B cell (primary cell): ENCODE results near the gene INSRR. TPM values are rescaled to one million over a fixed set of nuclear protein-coding genes. Genes with fewer than 3 reads are reported as not detected.

Source experiments
- ATAC-seq: fragments of 200-7000 bp; cut with Tn5 transposase; one replicate; pipeline ENCODE4 v1.10.0; 2021; ENCODE audit warnings: low read depth, mild to moderate bottlenecking, moderate number of reproducible peaks, moderate library complexity
- CTCF ChIA-PET: fragments of 350-600 bp; sonication (Branson Sonifier 250); formaldehyde crosslinking; loops from one replicate; lab custom pipeline; 2021; ENCODE audit warnings: antibody characterized with exemption, inconsistent platforms; lab: Charles Lee
- POLR2A ChIA-PET: fragments of 350-600 bp; sonication (Branson Sonifier 250); formaldehyde crosslinking; loops from one replicate; lab custom pipeline; 2021; ENCODE audit warnings: antibody characterized with exemption; lab: Charles Lee
- DNase-seq: peaks from one replicate; pipeline ENCODE4 v3.0.0; 2013
- H2AFZ ChIP-seq: 2 replicates; pipeline ENCODE4 v1.6.1; 2012; ENCODE audit warnings: mild to moderate bottlenecking, low read depth, low read length; ENCODE audit not compliant: insufficient read depth, poor library complexity, severe bottlenecking
- H3K27ac ChIP-seq, 2 donors: 1 replicate in 1 of 2; 2 replicates in 1 of 2; pipeline ENCODE4 v1.5.1; 2012 to 2013; ENCODE audit warnings: low read length in 2 of 2, mild to moderate bottlenecking in 2 of 2, moderate library complexity in 1 of 2
- H3K27me3 ChIP-seq, 4 experiments: fragments of 200-600 bp in 1 of 4; sonication (generic) in 1 of 4; replicated peaks in 1 of 4; 1 replicate in 2 of 4; 2 replicates in 2 of 4; pipeline versions ENCODE4 v1.6.1 to v1.7.0; 2013 to 2016; ENCODE audit warnings: low read length in 3 of 4, mild to moderate bottlenecking in 2 of 4, mixed read lengths in 1 of 4, moderate library complexity in 1 of 4; ENCODE audit not compliant: insufficient read depth in 4 of 4, control insufficient read depth in 3 of 4; ENCODE audit errors: control extremely low read depth in 1 of 4
- H3K36me3 ChIP-seq, 2 experiments: replicated peaks in 1 of 2; 1 replicate in 1 of 2; 2 replicates in 1 of 2; pipeline versions ENCODE4 v1.6.1 to v1.7.1; 2013; ENCODE audit warnings: low read length in 1 of 2; ENCODE audit not compliant: insufficient read depth in 2 of 2, control insufficient read depth in 1 of 2; ENCODE audit errors: control extremely low read depth in 1 of 2, extremely low read depth in 1 of 2
- H3K4me1 ChIP-seq, 2 donors: fragments of 200-600 bp in 1 of 2; sonication (generic) in 1 of 2; 1 replicate in 1 of 2; 2 replicates in 1 of 2; pipeline versions ENCODE4 v1.5.1 to v1.6.1; 2013 to 2017; ENCODE audit warnings: low read length in 2 of 2; ENCODE audit not compliant: control insufficient read depth in 2 of 2, insufficient read depth in 2 of 2
- H3K4me2 ChIP-seq: replicated peaks from 2 replicates; pipeline ENCODE3; 2012; ENCODE audit warnings: mild to moderate bottlenecking, low read depth, low read length; ENCODE audit not compliant: poor library complexity, severe bottlenecking
- H3K4me3 ChIP-seq, 5 experiments: fragments of 200-600 bp in 1 of 5; sonication (generic) in 1 of 5; 1 replicate in 3 of 5; 2 replicates in 2 of 5; pipeline versions ENCODE4 v1.5.1 to v1.7.0; 2011 to 2016; ENCODE audit warnings: low read length in 4 of 5, mild to moderate bottlenecking in 4 of 5, low read depth in 2 of 5, control low read depth in 1 of 5, moderate library complexity in 1 of 5; ENCODE audit not compliant: insufficient read depth in 1 of 5; ENCODE audit errors: control extremely low read depth in 1 of 5, extremely low read depth in 1 of 5
- H3K79me2 ChIP-seq: fragments of 200-600 bp; sonication (generic); one replicate; pipeline ENCODE4 v1.6.0; 2016; ENCODE audit warnings: low read length; ENCODE audit not compliant: control insufficient read depth, insufficient read depth
- H3K9ac ChIP-seq: fragments of 200-600 bp; sonication (generic); 2 replicates; pipeline ENCODE4 v1.6.1; 2017; ENCODE audit warnings: mild to moderate bottlenecking, low read length, moderate library complexity
- H3K9me3 ChIP-seq, 3 donors: one replicate each; pipeline versions ENCODE4 v1.6.1 to v1.7.1; 2013; ENCODE audit warnings: low read length in 2 of 3; ENCODE audit not compliant: control insufficient read depth in 2 of 3, insufficient read depth in 1 of 3; ENCODE audit errors: control extremely low read depth in 1 of 3
- H4K20me1 ChIP-seq: 2 replicates; pipeline ENCODE4 v1.6.0; 2012; ENCODE audit warnings: mild to moderate bottlenecking, low read length; ENCODE audit not compliant: insufficient read depth, control insufficient read depth, poor library complexity, severe bottlenecking
- H3K27ac Mint-ChIP-seq: one replicate; pipeline ENCODE4 v1.8.0; 2021; ENCODE audit warnings: mixed read lengths
- H3K27me3 Mint-ChIP-seq: one replicate; pipeline ENCODE4 v1.8.0; 2021; ENCODE audit warnings: mixed read lengths
- H3K4me1 Mint-ChIP-seq: one replicate; pipeline ENCODE4 v1.8.0; 2021; ENCODE audit warnings: mixed read lengths
- H3K4me3 Mint-ChIP-seq: one replicate; pipeline ENCODE4 v1.8.0; 2021; ENCODE audit warnings: mixed read lengths
- H3K9me3 Mint-ChIP-seq: one replicate; pipeline ENCODE4 v1.8.0; 2022; ENCODE audit warnings: mixed read lengths; ENCODE audit not compliant: insufficient read depth
- EZH2 ChIP-seq: IDR thresholded peaks from 2 replicates; pipeline ENCODE4 v1.6.1; 2012; ENCODE audit warnings: borderline replicate concordance, low read depth, mild to moderate bottlenecking, moderate library complexity, low read length; ENCODE audit not compliant: insufficient read depth, poor library complexity, severe bottlenecking
- WGBS: methylation state at CpG from one replicate; pipeline ENCODE4 v1.1.5; 2013; ENCODE audit warnings: missing lambda C conversion rate; ENCODE audit not compliant: insufficient coverage; 5-methylcytosine and 5-hydroxymethylcytosine counted together
- intact Hi-C: fragments of 100-400 bp; cut with micrococcal nuclease; formaldehyde crosslinking; loops from one replicate; pipeline ENCODE4 v1.10.0; 2022
- polyA plus RNA-seq: library from polyadenylated mRNA; depleted of rRNA; stranded (reverse); fragments of >200 nt; gene quantifications from 2 replicates; pipeline ENCODE4 v1.2.3, GENCODE V29; 2012
- total RNA-seq, 2 donors: library from RNA; stranded (reverse); fragments of 120-200 nt in 1 of 2; gene quantifications; 1 replicate in 1 of 2; 2 replicates in 1 of 2; pipeline versions ENCODE4 v1.2.3 to v1.2.4, GENCODE V29; 2013 to 2022
- TF ChIP-seq, protein P1 (sequence below): fragments of 200-600 bp; IDR thresholded peaks from one replicate; pipeline ENCODE4 v1.8.0; 2022; ENCODE audit warnings: antibody characterized with exemption, mild to moderate bottlenecking

INSRR gene
- total and polyA plus RNA-seq, 2 donors (not counting 1 experiment from before 2014, with no cell fraction given), result not detected

DNA sequence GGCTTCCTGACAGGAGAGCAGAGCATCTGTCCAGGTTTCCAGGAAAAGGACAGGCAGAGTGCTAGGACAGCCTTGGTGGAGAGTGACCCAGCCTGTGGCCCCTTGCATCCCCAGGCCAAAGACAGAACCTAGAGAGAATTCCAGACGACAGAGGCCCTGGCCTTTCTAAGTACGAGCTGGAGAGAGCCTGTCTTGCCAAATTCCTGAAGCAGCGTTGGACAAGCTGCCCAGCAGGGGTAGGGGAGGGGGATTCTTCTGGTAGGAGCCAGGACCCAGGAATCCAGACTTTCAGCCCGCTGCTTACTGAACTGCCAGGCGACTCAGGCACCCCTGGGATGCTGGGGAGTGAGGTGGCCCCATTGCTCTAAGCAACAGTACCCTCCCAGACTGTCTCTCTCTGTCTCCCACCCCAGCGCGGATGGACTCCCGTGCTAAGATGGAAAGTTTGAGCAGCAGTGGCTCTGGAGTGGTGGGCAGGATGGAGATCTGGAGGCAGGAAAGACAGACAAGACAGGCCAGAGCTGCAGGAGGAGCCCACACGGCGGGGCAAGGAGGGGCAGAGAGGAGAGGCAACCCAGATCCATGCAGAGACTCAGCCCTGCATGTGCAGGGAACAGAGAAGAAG, 25.8 kb upstream of the INSRR start:
- Histone ChIP-seq H3K27me3 (peaks cover 0 to 46% (median 7%) of the 10 kb centered on the region in 4 experiments), H2AFZ (no peak overlapping the region), H3K4me2 (no peak overlapping the region), H3K36me3 (no peaks in the 10 kb centered on the region), H3K4me3 (no peak overlapping the region), H3K4me1 (no peaks in the 10 kb centered on the region), H3K27ac (no peak overlapping the region), H4K20me1 (no peaks in the 10 kb centered on the region), H3K9ac (no peak overlapping the region), H3K9me3 (no peaks in the 10 kb centered on the region), H3K79me2 (no peaks in the 10 kb centered on the region)
- no peak overlapping the region for H3K27ac Mint-ChIP-seq
- H3K4me1 Mint-ChIP-seq, result no peaks in the 10 kb centered on the region
- H3K9me3 Mint-ChIP-seq, result no peaks in the 10 kb centered on the region
- H3K27me3 Mint-ChIP-seq, result peaks cover 61% of the 10 kb centered on the region
- DNase-seq, result no peak
- ChIA-PET CTCF (interaction anchor here (1.8 kb wide), 1 partner anchor 195 kb away, joined by 6 read pairs; no protein-coding TSS in a partner anchor), POLR2A (no interaction called here)
- no peak overlapping the region for H3K4me3 Mint-ChIP-seq
- no peak for ATAC-seq
- TF ChIP-seq, protein P1, sequence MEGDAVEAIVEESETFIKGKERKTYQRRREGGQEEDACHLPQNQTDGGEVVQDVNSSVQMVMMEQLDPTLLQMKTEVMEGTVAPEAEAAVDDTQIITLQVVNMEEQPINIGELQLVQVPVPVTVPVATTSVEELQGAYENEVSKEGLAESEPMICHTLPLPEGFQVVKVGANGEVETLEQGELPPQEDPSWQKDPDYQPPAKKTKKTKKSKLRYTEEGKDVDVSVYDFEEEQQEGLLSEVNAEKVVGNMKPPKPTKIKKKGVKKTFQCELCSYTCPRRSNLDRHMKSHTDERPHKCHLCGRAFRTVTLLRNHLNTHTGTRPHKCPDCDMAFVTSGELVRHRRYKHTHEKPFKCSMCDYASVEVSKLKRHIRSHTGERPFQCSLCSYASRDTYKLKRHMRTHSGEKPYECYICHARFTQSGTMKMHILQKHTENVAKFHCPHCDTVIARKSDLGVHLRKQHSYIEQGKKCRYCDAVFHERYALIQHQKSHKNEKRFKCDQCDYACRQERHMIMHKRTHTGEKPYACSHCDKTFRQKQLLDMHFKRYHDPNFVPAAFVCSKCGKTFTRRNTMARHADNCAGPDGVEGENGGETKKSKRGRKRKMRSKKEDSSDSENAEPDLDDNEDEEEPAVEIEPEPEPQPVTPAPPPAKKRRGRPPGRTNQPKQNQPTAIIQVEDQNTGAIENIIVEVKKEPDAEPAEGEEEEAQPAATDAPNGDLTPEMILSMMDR, result no peak
- no peak for TF ChIP-seq EZH2
- intact Hi-C loops, result no loop called here
- WGBS, result 83% methylated on average over 5 of the region's 10 CpGs

DNA sequence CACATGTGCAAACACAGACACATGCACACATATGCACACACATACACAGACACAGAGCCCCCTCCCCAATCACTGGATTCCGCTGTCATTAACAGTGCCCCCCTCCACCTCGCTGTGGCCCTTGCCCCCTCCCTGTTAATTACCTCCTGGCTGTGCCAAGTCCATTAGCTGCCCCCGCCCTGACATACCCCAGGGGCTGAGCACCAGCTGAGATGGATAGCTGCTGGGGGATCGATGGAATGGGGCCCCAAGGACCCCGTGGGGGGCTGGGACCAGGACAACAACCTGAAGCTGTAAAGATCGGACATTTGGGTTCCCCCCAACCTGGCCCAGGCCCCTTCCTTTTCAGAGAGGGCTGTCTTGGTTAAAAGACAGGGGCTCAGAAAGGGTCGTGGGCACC, 25.0 kb upstream of the INSRR start:
- no peak overlapping the region for H3K4me2 ChIP-seq
- H4K20me1 ChIP-seq, result no peaks in the 10 kb centered on the region
- Mint-ChIP-seq H3K27me3 (peaks cover 61% of the 10 kb centered on the region), H3K4me1 (no peaks in the 10 kb centered on the region), H3K9me3 (no peaks in the 10 kb centered on the region), H3K27ac (no peak overlapping the region), H3K4me3 (no peak overlapping the region)
- H3K27me3 ChIP-seq, result peaks cover 0 to 46% (median 8%) of the 10 kb centered on the region in 4 experiments
- DNase-seq, result no peak
- 75% methylated on average over 7 of the region's 7 CpGs for WGBS
- ChIA-PET POLR2A (no interaction called here), CTCF (interaction anchor here (1.8 kb wide), 1 partner anchor 195 kb away, joined by 6 read pairs; no protein-coding TSS in a partner anchor)
- no peak overlapping the region for H3K4me3 ChIP-seq
- H3K36me3 ChIP-seq, result no peaks in the 10 kb centered on the region
- intact Hi-C loops, result no loop called here
- no peaks in the 10 kb centered on the region for H3K4me1 ChIP-seq
- TF ChIP-seq, protein P1, result no peak
- TF ChIP-seq EZH2, result no peak
- H2AFZ ChIP-seq, result no peak overlapping the region
- no peaks in the 10 kb centered on the region for H3K9me3 ChIP-seq
- no peak overlapping the region for H3K9ac ChIP-seq
- H3K27ac ChIP-seq, result no peak overlapping the region
- no peak for ATAC-seq
- no peaks in the 10 kb centered on the region for H3K79me2 ChIP-seq
